Tibial nerve (tissue), 4 donors: ENCODE measurements around the gene PTPRU. TPM values are rescaled to one million over a fixed set of nuclear protein-coding genes. Genes with fewer than 3 reads are reported as not detected.
"Not testable (repeated sequence)": the region's sequence is repeated elsewhere in the genome, so short reads cannot be mapped to it uniquely, and the experiment has no call there.

Experiments used
- DNase-seq, 2 donors: peaks; one replicate each; pipeline ENCODE4 v3.0.0-alpha.2; 2019; ENCODE audit warnings: low spot score in 2 of 2
- H3K27ac ChIP-seq, 4 donors: fragments of 200-600 bp; sonication (generic) in 3 of 4; one replicate each; pipeline ENCODE4 v1.5.1; 2017 to 2019; ENCODE audit warnings: mild to moderate bottlenecking in 1 of 4
- H3K27me3 ChIP-seq, 2 donors: fragments of 200-600 bp; sonication (generic) in 1 of 2; one replicate each; pipeline versions ENCODE4 v1.5.1 to v1.6.0; 2017 to 2019
- H3K36me3 ChIP-seq, 3 donors: fragments of 200-600 bp; sonication (generic); one replicate each; pipeline ENCODE4 v1.5.1; 2018 to 2019
- H3K4me1 ChIP-seq, 4 donors: fragments of 200-600 bp; sonication (generic) in 3 of 4; one replicate each; pipeline ENCODE4 v1.5.1; 2017 to 2019
- H3K4me3 ChIP-seq, 4 donors: fragments of 200-600 bp; sonication (generic) in 3 of 4; one replicate each; pipeline ENCODE4 v1.5.1; 2017 to 2019; ENCODE audit warnings: mild to moderate bottlenecking in 1 of 4, moderate library complexity in 1 of 4
- H3K9me3 ChIP-seq, 4 donors: fragments of 200-600 bp; sonication (generic) in 3 of 4; one replicate each; pipeline ENCODE4 v1.5.1; 2017 to 2019
- CTCF ChIP-seq, 5 experiments: fragments of 200-600 bp in 3 of 5; fragments of 450-650 bp in 2 of 5; sonication (generic) in 3 of 5; IDR thresholded peaks; one replicate each; pipeline ENCODE4 v1.5.1; 2016 to 2019; ENCODE audit warnings: antibody characterized with exemption in 5 of 5, mild to moderate bottlenecking in 3 of 5, moderate library complexity in 2 of 5
- EP300 ChIP-seq, 2 donors: sonication (generic); formaldehyde crosslinking; IDR thresholded peaks; one replicate each; pipeline ENCODE4 v1.6.1; 2017; ENCODE audit warnings: antibody characterized with exemption in 2 of 2, mild to moderate bottlenecking in 1 of 2
- POLR2A ChIP-seq, 2 donors: fragments of 450-650 bp; IDR thresholded peaks; one replicate each; pipeline ENCODE4 v1.6.1; 2017; ENCODE audit warnings: antibody characterized with exemption in 2 of 2, mild to moderate bottlenecking in 2 of 2, moderate library complexity in 2 of 2
- WGBS, 2 donors: methylation state at CpG; one replicate each; pipeline ENCODE4 v1.1.5; 2018; 5-methylcytosine and 5-hydroxymethylcytosine counted together
- total RNA-seq, 4 donors: library from RNA; depleted of rRNA; stranded (reverse); fragments of >200 nt; gene quantifications; one replicate each; pipeline ENCODE4 v1.1.0, GENCODE V29; 2016

The PTPRU gene
- total RNA-seq, 4 donors from 2014 or later, result 52.1 to 75.6 (median 63.7) TPM

DNA sequence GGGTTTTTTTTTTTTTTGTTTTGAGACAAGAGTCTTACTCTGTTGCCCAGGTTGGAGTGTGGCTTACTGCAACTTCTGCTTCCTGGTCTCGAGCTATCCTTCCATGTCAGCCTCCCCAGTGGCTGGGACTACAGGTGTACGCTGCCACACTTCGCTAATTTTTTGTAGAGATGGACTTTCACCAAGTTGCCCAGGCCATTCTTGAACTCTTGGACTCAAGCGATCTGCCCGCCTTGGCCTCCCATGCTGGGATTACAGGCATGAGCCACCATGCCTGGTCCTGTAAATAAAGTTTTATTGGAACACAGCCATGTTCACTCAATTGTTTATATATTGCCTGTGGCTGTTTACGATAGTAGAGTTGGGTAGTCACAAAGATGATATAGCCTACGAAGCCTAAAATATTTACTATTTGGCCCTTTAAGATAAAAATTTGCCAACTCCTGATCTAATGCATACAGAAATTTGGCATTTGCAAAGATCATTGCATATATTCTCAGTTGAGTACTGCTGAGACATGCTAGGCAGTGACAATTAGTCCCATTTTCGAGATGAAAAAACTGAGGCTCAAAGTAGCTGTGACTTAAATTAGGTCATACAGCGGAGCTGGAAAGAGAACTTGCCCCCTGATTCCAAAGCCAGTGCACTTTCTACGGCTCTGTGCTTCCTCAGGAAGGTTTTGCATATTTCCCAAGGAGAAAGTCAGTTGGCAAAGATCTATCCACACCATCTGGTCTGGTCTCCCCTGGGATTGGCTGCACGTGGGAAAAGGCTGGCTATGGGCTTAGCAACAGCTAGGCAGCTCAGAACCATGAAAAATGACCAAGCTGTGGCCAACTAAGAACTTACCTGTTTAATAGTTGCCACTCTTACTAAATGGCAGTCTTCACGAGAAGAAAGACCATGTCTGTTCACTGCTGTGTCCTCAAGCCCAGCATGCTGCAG lies 25.0 kb upstream of the PTPRU start:
- Histone ChIP-seq H3K9me3 (no peaks in the 10 kb centered on the region), H3K4me1 (no peaks in the 10 kb centered on the region), H3K27me3 (no peaks in the 10 kb centered on the region), H3K4me3 (no peak overlapping the region), H3K36me3 (peaks cover 0 to 87% (median 0%) of the 10 kb centered on the region in 3 donors), H3K27ac (no peak overlapping the region)
- no peak for DNase-seq
- WGBS, 2 donors, result 92 to 94% methylated on average over 12 of the region's 12 CpGs
- TF ChIP-seq POLR2A (IDR thresholded peaks at IDR 0.05) (no peak), EP300 (IDR thresholded peaks at IDR 0.05) (no peak)

GRCh38 chr1:29213055-29213454 lies 23.3 kb upstream of the PTPRU start:
- no peak for DNase-seq
- no peaks in the 10 kb centered on the region for H3K27me3 ChIP-seq
- no peaks in the 10 kb centered on the region for H3K4me1 ChIP-seq
- WGBS, 2 donors, result 87 to 94% methylated on average over 5 of the region's 5 CpGs
- H3K27ac ChIP-seq, result no peak overlapping the region
- H3K9me3 ChIP-seq, result no peaks in the 10 kb centered on the region
- peaks cover 0 to 84% (median 0%) of the 10 kb centered on the region in 3 donors for H3K36me3 ChIP-seq
- H3K4me3 ChIP-seq, result no peak overlapping the region
- no peak for TF ChIP-seq EP300 (IDR thresholded peaks at IDR 0.05)
- TF ChIP-seq CTCF (IDR thresholded peaks at IDR 0.05), result no peak

DNA sequence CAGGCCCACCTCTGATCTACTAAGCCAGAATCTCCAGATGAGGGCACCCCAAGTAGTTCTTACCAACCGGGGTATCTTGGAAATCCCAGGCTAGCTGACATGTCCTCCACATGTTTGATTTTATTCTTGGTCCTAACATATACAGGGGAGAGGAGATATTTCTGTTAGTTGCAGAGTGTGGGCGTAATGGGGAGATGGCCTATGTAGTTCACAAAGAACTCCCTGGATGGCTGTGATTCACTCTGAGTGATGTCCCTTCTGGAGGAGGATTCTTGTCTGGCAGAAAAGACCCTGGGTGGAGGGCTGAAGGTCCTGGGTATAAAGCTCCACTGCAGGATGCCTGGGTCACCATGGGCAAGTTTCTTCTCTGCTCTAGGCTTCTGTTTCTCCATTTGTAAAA lies 18.7 kb upstream of the PTPRU start:
- H3K27ac ChIP-seq, result no peak overlapping the region
- WGBS, 2 donors, result 86 to 98% methylated on average over 2 of the region's 2 CpGs
- H3K4me1 ChIP-seq, result no peaks in the 10 kb centered on the region
- DNase-seq, result no peak
- H3K9me3 ChIP-seq, result no peaks in the 10 kb centered on the region
- H3K27me3 ChIP-seq, result no peaks in the 10 kb centered on the region
- no peak overlapping the region for H3K4me3 ChIP-seq
- peaks cover 0 to 67% (median 0%) of the 10 kb centered on the region in 3 donors for H3K36me3 ChIP-seq
- TF ChIP-seq POLR2A (IDR thresholded peaks at IDR 0.05) (no peak), CTCF (IDR thresholded peaks at IDR 0.05) (no peak), EP300 (IDR thresholded peaks at IDR 0.05) (no peak)

DNA sequence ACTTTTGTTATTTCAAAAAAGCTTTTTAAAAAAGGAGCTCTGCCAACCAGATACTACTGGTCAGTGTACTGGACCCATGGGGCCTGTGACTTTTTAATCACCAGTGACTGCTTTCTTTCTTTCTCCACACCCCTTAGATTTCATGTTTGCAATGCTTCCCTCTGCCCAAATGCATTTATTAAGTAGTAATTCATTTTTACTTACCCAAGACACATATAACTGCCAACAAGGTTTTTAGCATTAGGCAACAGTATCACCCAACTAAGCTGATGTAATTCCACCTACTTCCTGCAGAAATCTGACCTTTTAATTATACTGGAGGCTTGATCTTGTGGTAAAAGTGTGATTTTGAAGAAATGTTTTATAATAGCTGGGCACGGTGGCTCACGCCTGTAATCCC lies 18.1 kb upstream of the PTPRU start:
- 74 to 80% methylated on average over 2 of the region's 2 CpGs for WGBS, 2 donors
- TF ChIP-seq POLR2A (IDR thresholded peaks at IDR 0.05) (no peak), CTCF (IDR thresholded peaks at IDR 0.05) (no peak), EP300 (IDR thresholded peaks at IDR 0.05) (no peak)
- Histone ChIP-seq H3K36me3 (peaks cover 0 to 67% (median 0%) of the 10 kb centered on the region in 3 donors), H3K4me1 (no peaks in the 10 kb centered on the region), H3K4me3 (no peak overlapping the region), H3K27ac (no peak overlapping the region), H3K9me3 (no peaks in the 10 kb centered on the region), H3K27me3 (no peaks in the 10 kb centered on the region)
- no peak for DNase-seq

DNA sequence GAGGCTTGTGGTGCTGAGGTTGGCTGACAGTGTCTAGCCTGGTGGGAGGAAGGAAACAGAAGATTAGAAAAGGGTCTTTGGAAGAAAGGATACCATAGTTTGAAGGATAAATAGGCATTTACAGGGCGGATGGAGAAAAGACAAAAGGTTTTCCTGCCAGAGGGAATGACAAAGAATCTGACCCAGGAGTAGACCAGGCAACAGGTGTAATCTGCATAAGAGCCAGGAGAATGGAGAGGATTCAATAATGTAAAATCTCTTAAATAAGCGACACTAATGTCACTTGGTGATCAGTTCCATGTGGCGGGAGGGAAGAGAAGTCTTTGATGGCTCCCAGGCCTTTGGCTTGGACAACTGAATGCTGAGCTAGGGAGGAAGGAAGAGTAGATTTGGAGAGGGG lies 15.0 kb upstream of the PTPRU start:
- Histone ChIP-seq H3K9me3 (no peaks in the 10 kb centered on the region), H3K27ac (no peak overlapping the region), H3K4me1 (no peaks in the 10 kb centered on the region), H3K4me3 (no peak overlapping the region), H3K36me3 (peaks cover 0 to 62% (median 0%) of the 10 kb centered on the region in 3 donors), H3K27me3 (no peaks in the 10 kb centered on the region)
- no peak for TF ChIP-seq CTCF (IDR thresholded peaks at IDR 0.05)
- no peak for TF ChIP-seq POLR2A (IDR thresholded peaks at IDR 0.05)
- TF ChIP-seq EP300 (IDR thresholded peaks at IDR 0.05), result no peak
- WGBS, 2 donors, result 90% methylated on average over 3 of the region's 3 CpGs
- no peak for DNase-seq

- WGBS, 2 donors, result 75 to 77% methylated on average over 6 of the region's 6 CpGs
- not testable (repeated sequence) for H3K4me3 ChIP-seq, H3K4me1 ChIP-seq, DNase-seq, H3K9me3 ChIP-seq, H3K27ac ChIP-seq, H3K27me3 ChIP-seq
- peaks cover 0 to 58% (median 0%) of the 10 kb centered on the region in 3 donors for H3K36me3 ChIP-seq
These were observed 14.1 kb upstream of the PTPRU start for GRCh38 chr1:29222260-29222659.
